HG02884 (cell line): Measurements from ENCODE around the gene RHPN2.

Experiments
- ATAC-seq: cut with Tn5 transposase; IDR thresholded peaks from one replicate; pipeline ENCODE4 v1.9.1; 2021; ENCODE audit warnings: mild to moderate bottlenecking, moderate library complexity; ENCODE audit not compliant: unreplicated experiment

The RHPN2 gene

DNA sequence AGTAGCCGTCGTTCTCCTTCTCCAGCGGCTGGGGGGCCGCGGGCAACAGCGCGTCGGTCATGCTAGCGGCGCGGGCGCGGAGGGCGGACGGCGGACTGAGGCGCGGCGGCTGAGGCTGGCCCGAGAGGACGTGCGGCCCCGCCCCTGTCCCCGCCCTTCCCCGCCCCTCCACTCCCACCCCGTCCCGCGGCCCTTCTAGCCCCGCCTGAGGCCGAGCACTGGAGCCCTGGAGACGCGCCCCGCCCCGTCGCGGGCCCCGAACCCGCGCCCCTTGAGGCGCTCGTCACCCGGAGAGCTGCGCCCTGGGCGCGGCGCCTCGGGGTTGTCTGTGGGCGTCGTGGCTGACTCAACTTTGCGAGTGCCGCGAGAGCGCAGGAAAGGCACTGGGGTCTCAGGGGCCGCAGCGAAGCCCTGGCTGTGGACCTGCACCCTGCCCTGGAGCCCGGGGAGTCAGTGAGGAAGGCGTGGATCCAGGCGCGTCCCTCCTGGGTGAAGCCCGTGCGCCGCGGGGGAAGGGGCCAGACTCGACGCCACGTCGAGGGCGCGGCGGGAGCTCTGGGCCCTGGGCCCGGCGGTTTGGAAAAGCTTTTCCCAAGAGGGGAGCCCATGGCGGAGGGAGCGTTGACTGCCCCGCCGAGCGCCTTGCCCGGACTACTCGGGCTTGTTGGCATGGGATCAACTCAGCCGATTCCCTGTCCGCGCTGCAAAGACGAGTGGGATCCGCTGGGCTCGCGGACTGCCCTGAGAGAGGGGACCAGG lies at the start of gene RHPN2:
Gene RHPN2 (minus strand): TSS at position 97 of the 759 bp plus-strand sequence. CDS start 36 bp downstream, at position 61.
- no peak for ATAC-seq

DNA sequence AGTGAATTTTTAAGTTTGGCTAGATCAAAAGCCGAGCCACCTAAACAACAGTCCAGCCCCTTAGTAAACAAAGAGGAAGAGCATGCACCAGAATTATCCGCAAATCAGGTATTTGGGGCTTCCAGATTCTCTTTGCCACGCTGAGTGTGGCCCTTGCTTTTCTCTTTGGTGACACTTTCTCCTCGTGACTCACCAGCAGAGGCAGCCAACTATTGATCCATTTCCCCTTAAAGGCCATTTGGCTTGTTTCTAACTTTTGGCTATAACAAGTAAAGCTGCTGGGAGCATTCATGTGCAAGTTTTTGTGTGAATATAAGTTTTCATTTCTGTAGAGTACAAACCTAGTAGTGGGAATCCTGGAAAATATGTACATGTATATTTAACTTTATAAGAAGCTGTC lies 49.6 kb upstream of the RHPN2 start:
- no peak for ATAC-seq

DNA sequence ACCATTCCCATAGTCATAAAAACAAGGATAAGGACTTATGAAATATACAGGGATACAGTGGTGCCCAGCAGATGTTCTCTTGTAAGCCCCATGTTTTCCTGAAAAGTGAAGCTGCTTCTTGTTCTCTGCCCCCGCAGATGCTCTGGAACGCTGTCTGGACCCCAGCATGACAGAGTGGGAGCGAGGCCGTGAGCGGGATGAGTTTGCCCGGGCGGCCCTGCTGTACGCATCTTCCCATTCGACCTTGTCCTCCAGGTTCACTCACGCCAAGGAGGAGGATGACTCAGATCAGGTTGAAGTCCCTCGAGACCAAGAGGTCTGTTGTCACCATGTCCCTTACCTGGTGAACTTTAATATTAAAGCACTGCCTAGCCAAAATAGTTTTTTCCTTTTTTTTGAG lies 46.9 kb upstream of the RHPN2 start:
- no peak for ATAC-seq

DNA sequence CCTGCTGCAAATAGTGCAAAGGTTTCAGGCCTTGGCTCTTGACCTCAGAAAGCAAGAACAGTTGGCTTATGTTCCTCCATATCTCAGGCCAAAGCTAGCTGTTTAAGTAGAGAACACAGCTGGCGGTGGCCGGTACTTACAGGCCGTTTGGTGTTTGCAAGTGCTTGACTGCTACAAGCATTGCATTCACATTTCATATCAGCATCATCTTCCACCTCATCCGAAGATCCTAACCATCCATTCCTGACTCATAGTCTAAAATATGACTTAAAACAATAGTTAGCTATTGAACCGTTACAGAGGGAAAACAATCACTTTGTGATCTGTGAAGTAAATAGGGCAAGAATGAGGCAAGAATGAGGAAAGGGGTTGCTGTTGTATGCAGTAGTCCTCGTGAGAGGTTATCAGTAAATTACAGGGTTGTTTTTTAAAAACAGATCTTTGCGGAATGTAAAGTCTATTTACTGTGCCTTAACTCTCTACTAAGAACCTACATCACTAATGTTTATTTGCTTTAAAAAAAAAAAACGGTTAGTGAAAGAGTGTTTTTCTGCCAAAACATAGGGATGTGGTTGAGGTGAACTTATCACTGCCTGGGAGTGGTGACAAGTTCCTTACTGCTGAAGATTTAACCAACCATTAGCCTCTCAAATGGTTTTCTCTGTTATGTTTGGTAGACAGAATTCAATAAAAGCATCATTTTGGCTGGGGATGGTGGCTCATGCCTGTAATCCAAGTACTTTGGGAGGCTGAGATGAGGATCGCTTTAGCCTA lies 45.6 kb upstream of the RHPN2 start:
- no peak for ATAC-seq

DNA sequence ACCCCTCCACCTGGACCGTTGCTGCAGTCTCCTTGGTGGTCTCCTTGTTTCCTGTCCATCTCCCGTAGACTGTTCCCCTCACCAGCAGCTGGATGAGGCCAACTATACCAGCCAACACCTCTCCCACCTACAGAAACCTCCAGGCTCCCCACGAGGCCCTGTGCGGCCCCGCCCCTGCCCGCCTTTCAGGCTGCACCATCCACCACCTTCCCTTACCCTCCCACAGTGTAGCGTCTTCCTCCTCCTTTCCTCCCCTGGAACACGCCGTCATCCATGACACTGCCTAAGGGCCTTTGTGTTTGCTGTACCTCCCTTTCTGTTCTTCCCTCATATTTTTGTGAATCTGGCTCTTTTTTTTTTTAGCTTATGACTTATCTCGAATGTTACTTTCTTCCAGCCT lies 43.5 kb upstream of the RHPN2 start:
- no peak for ATAC-seq

DNA sequence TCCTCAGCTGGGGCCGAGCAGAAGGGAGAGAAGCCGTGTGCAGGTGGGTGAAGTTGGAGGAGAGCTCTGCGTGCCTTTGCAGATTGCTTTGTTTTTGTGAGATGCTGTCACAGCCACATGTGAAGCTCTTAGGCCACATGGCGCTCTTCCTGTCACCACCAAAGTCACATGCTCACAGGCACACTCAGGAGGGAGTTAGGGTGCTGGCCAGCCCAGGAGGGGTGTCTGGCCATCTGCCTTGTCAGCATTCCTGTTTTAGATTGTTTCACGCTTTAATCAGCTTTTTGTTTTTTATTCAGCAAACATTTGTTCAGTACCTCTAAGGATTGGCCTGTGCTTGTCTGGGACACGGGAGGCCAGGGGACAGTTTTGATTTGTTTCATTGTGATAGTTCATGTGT lies 38.2 kb upstream of the RHPN2 start:
- ATAC-seq = no peak

DNA sequence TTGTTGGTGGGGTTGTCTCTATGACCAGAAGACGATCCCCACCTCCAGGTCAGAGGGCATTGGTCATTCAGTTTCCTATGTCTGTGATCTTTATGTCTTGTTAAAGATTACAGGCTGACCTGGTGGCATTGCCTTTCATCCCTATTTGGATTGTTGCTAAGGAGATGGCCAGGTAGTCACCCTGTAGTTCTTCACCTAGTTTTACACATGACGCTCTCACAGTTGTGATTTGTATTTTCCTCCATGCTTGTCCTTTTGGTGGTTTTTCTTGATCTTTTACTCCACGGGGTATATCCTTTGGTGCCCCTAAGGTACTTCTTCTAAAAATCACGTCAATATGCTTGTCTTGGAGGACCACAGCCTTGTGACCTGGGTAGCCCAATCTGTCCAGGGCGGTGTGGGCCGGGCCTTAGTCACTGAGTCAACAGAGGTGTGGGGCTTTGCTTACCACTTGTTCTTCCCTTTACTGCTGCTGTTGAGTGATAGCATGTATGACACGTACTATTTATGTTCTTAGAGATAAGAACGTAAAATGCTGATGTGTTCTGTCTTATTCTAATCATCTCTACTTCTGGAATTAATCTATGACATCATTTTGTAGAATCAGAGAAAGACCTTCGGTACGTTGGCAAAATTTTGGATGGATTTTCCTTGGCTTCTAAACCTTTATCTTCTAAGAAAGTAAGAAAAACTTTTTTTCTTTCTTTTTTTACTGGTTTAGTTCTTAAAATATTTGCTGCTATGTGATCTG lies 36.4 kb upstream of the RHPN2 start:
- no peak for ATAC-seq

DNA sequence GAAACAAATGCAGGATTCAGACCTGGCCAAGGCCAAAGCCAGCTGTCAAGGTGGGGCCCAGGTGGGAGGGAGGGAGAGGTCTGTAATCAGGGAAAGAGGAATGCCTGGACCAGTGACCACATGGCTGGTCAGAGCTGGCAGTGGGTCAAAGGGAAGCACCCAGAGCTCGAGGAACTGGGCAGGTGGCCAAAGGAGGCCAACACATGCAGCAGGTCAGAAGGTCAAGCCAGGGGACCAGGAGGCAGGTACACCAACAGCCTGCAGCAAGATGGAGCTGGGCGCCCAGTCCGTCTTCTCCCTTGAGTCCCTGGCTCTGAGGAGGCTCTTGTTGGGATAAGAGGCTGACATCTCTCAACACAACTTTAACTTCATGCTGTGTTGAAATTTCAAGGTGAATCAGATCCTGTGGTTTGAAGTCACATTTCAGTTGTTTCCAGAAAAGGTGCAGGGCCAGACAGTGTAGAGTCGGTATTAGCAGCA lies 33.4 kb upstream of the RHPN2 start:
- no peak for ATAC-seq

DNA sequence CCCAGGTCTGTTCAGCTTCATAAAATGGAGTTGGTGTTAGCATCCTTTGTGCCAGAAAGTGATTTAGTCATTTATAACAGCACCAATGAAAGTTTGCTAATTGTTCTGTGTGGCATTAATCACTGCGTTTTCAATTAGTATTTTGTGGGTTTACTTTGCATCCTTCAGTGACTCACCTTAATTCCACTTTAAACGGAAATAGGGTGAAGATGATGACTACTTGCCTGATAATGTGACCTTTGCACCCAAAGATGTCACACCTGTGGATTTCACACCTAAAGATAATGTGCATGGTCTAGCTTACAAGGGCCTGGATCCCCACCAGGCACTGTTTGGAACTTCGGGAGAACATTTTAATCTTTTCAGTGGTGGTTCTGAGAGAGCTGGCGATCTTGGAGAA lies 31.3 kb upstream of the RHPN2 start:
- ATAC-seq = no peak

DNA sequence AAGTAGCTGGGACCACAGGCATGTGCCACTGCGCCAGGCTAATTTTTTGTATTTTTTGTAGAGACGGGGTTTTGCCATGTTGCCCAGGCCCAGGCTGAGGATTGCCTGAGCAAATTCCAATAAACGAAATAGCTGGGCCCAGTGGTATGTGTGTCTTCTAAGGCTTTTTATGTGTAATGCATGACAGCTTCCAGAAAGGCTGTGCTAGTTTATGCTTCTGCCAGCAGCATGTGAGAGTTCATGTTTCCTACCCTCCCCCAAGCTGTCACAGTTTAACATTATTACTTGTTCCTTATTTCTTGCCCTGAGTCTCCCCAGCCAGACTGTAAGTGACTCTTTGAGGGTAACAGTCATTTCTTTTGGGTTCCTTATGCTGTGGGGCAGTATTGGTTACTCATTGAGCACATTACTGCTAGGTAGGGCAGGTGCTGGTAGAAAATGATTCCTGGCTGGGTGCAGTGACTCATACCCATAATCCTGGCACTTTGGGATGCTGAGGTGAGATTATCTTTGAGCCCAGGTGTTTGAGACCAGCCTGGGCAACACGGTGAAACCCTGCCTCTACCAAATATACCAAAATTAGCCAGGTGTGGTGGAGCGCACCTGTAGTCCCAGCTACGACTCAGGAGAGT lies 29.9 kb upstream of the RHPN2 start:
- ATAC-seq = no peak

DNA sequence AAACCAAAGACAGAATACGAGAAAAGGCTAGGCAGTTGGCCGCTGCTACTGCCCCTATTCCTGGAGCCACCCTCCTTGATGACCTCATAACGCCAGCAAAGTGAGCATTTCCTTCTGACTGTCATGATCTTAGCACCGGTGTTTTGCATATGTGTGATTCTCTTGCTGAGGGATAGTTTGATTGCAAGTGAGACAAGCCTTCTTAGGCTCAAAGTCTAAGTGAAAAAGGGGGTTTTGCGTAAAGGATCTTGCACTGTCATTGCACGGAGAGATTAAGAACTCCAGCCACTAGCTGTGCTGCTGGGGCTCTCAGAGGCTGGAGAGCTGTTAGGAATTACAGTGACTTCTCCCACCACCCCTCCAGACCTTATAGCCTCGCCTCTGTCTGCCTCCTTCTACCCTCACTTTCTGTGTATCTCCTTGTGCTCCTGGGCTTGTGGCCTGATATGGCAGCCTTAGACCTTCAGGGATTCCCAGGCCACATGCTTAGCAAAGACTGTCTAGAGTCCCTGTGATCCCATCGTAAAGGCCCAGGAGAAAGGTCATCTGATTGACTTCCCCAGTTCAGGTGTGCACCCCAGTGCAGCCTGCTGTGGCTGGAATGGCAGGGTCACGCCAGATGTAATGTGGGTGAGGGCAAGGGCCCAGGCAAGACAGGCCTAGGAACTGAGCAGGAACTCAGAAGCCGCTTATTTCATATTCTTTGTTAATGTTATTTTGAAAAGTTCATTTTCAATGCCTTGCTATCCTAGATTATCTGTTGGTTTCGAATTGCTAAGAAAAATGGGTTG lies 28.9 kb upstream of the RHPN2 start:
- ATAC-seq = no peak

DNA sequence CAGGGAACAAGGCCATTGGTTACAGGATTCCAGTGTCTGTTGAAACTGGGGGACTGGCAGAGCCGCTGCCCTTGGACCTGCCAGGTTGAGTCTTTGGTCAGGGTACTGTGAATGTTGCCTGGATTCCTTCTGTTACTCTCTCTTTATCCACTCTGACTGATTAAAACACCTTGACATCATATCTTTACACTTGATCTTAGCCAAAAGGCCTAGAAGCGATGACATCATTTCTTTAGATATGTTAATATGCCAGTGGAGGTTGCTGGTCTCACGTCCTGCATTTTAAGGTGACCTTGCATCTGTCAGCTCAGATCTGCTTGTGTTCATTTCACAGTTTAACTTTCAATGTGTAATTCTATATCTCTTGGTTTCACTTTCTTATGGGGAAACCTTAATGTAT lies 25.5 kb upstream of the RHPN2 start:
- no peak for ATAC-seq

DNA sequence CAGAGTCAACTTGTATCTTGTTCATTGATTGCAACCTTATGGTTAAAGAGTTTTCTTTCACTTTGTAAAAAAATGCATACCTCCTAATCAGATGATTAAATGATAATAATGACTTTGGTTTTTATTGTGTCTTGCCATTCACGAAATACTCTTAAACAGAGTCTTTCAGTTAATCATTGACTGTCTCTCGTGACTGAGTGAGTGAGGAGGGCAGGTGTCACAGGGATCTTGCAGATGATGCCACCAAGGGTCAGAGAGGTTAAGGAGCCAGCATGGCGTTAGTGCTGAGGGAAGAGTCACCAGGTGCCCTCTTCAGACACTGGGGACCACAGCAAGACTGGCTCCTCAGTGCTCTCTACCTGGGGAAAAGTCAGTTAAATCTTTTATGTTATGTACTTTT lies 24.3 kb upstream of the RHPN2 start:
- no peak for ATAC-seq

DNA sequence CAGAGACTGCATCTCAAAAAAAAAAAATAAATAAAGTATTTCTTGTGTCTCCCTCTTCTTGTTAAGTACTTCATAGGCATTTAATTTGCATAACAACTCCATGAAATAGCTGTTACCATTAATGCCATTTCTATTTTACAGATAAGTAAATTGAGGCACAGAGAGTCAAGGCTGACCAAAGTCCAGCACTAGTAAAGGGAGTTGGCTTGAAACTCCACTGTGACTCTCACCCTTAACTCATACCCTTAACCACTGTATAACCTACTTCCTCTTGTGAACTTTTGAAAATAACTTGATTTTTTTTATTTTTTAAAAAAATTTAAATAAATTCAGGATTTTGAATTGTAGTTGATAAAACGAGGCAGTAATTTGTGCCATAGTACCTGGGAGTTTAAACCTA lies 22.3 kb upstream of the RHPN2 start:
- ATAC-seq = no peak

DNA sequence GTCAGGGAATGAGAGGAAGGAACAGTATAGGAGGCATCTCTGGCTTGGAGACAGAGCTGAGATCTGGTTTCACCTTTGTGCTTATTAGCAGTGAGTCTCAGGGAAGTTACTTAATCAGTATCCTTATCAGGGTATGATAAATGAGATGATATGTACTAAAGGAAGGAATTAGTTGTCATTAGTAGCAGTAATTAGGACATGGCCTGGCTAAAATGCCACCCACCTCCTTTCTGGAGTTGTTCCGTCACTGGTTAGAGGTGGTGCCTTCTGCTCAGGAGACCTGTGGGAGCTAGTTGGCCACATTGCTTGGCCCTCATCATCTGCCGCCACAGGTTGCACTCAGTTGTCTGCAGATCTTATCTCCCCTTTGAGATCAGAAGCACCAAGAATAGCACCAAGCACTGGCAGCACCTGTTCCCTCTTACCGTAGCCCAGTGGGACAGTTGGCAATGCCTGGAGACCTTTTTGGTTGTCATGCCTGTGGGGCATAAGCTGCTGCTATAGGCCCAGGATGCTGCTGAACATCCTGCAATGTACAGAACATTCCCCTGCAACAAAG lies 21.0 kb upstream of the RHPN2 start:
- ATAC-seq = no peak

DNA sequence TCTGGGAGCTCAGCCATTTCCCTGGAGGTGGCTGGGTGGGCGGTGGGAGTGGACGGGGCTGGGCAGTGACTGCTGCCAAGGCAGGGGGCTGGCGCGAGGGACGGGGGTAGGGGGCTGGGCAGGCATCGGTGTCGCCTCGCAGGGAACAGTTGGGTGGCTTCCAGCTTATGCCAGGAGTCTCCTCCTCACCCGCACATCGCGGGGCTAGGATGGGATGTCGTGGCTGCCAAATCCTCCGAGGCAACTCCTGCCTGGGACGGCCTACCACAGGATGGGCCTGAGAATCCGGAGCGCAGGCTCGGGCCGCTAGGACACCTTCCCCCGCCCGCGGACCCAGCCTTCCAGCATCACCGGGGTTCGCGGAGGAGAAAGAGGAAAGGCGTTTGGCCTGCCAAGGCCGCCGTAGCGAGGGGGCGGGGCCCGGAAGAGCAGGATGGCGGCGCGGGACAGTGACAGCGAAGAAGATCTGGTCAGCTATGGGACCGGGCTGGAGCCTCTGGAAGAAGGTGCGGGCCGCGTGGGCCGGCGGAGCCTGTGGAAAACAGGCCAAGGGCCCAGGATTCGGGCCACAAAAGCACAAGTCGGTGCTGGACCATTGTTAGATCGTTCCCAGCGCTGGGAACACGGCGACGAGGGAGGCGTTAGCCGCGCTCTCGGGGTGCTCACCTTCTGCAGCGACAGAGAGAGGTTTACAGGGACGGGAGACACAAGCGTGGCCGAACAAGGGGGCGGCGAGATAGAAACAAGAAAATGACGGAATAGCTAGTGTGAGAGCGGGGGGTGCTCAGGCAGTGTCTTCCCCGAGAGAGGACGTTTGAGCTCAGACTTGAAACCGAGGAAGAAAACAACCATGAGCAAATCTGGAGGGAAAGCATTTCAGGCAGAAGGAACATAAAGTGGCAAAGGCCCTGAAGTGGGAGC lies 16.3 kb upstream of the RHPN2 start, which contains the start of gene GPATCH1:
Gene GPATCH1 (plus strand): TSS at position 421 of the 921 bp plus-strand sequence. CDS start 13 bp downstream, at position 434.
- peak; percentile 83 for ATAC-seq

DNA sequence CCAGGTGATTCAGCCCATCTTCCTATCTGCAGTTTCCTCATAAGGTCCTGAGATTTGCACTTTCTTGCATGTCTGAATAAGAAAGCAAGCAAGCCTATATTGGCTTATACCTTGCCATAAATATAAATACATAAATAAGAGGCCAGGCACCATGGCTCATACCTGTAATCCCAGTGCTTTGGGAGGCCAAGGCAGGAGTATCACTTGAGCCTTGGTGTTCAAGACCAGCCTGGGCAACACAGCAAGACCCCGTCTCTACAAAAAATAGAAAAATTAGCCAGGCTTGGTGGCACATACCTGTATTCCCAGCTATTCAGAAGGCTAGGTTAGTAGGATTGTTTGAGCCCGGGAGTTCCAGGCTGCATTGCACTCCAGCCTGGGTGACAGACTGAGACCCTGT lies 10.8 kb upstream of the RHPN2 start:
- no peak for ATAC-seq

DNA sequence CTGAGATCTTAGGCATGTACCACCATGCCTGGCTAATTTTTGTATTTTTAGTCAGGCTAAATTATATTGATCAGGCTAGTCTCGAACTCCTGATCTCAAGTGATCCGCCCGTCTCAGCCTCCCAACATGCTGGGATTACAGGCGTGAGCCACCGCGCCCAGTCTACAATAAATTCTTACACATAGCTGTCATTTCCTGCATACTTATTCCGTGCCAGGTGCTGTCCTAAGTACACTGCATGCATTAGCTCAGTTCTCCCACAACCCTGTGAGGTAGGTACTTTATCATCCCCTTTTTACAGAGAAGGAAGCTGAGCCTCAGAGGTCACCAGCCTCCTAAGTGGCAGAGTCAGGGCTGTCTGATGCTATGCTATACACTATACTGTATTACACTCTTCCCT lies 7.2 kb upstream of the RHPN2 start:
- no peak for ATAC-seq

DNA sequence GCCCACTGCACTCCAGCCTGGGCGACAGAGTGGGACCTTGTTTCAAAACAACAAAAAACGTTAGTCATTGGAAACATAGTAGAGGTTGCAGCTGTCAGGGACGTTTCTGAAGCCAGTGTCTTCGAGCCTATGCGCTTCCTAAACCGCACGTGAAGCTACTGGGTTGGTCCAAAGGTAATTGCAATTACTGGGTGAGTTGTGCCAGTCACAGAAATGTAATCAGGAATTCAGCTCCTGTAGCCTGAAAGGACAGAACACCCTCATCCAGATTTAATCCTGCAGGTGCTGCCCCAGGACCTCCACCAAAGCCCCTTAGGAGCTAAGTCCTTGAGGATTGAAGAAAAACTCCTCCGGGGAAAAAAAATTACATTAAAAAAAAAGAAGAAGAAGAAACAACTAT lies 2.4 kb upstream of the RHPN2 start:
- no peak for ATAC-seq
